Keratinocyte (primary cell): Measurements from ENCODE around the gene PSRC1.

Experiments used
- CTCF ChIP-seq, 3 experiments: IDR thresholded peaks in 1 of 3; conservative IDR thresholded peaks in 1 of 3; optimal IDR thresholded peaks in 1 of 3; 2 replicates in 2 of 3; 3 replicates in 1 of 3; pipeline versions ENCODE3 to v1.5.1; 2011; ENCODE audit warnings: low read length in 3 of 3, mild to moderate bottlenecking in 3 of 3, moderate library complexity in 2 of 3, control low read depth in 1 of 3, inconsistent platforms in 1 of 3; ENCODE audit not compliant: insufficient read depth in 2 of 3; ENCODE audit errors: extremely low read depth in 1 of 3
- EZH2 ChIP-seq: IDR thresholded peaks from one replicate; pipeline ENCODE4 v1.6.1; 2012; ENCODE audit warnings: inconsistent platforms, mild to moderate bottlenecking, low read length, moderate library complexity

- no peak for TF ChIP-seq CTCF (optimal IDR thresholded peaks at IDR 0.05 in 1 of 3, IDR thresholded peaks at IDR 0.05 in 1 of 3, conservative IDR thresholded peaks at IDR 0.05 in 1 of 3; ENCODE audit: extremely low read depth in 1 of 3, insufficient read depth in 2 of 3, low read length in 3 of 3)
- no peak for TF ChIP-seq EZH2
Measured at GRCh38 chr1:109299558-109300343, 16.8 kb upstream of the PSRC1 start.
